Stimulated activated CD4-positive, alpha-beta T cell treated with anti-CD3 and anti-CD28 coated beads, Interleukin-4, amount 100 ng/mL, for 4 hours (primary cell): ENCODE measurements around the gene NOSIP.
A peak's percentile ranks its signal among the peaks of the same experiment; 100 is the strongest.

Experiments used
- DNase-seq, 2 experiments: peaks; one replicate each; pipeline ENCODE4 v3.0.0-alpha.2; 2020

NOSIP gene

DNA sequence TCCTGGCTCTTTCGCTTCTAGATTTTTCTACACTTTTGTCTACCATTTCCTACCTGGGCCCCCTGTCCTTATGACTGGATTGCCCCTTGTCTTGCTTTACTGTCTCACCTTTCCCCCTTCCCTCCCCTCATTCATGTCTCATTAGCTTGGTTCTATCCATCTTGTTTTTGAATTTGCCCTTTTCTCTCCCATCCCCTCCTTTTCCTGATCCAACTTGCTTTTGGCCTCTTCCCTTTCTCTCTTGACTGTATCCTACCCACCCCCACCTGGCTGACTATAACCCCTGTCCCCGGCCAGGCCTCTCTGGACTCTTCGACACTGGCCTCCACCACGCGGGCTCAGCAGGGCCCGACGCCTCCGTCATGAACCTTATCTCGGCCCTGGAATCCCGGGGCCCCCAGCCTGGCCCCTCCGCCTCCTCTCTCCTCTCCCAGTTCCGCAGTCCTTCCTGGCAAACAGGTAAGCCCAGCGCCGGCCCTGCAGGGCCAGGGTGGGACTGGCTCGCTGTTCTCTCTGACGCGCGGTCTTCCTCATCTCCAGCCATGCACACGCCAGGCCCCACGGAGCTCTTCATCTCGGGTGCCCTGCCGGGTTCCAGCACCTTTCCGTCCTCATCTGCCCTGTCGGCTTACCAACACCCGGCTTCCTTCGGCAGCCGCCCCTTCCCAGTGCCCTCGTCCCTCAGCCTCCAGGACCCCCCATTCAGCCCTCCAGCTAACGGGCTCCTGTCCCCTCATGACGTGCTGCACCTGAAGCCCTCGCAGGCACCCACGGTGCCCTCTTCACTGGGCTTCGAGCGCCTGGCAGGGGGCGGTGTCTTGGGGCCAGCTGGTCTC, 14.0 kb upstream of the NOSIP start:
- no peak for DNase-seq

DNA sequence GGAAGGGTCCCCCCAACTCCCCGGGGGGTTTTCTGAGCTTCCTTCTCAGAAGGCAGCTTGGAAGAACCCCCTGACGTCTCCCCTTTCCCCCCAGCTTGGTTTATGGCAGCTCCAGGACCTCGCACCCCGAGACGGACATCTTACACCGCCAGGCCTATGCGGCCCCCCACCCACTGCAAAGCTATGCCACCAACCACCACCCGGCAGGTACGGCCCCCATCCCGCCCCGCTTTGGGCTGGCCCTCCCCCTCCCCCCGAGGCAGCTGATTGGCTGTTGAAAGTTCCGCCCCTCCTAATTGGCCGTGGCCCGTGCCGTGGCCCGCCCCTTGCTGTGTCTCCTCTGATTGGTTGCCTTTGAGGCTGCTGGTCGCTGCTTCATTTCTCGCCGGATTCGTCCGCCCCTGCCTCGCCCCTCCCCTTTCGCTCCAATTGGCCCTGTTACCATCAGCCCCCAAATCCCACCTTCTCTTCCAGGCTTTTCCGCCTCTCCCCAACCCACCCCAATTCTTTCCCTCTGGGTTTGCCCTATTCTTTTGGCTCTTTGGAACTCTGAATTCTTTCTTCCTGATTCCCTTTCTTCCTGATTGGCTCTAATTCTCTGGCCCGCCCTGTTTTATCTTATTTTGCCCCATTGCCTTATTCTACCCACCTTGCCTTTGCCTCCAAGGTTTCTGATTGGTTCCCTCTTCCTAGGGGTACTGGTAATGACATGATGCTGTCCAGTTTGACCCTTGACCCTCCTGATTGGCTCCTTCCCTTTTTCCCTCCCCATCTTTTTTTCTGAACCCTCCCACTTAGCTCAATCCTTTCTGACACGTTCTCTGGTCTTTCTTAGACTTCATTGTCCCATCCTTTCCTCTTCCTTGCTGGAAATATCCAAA, 13.1 kb upstream of the NOSIP start:
- peak; percentile 92 for DNase-seq

DNA sequence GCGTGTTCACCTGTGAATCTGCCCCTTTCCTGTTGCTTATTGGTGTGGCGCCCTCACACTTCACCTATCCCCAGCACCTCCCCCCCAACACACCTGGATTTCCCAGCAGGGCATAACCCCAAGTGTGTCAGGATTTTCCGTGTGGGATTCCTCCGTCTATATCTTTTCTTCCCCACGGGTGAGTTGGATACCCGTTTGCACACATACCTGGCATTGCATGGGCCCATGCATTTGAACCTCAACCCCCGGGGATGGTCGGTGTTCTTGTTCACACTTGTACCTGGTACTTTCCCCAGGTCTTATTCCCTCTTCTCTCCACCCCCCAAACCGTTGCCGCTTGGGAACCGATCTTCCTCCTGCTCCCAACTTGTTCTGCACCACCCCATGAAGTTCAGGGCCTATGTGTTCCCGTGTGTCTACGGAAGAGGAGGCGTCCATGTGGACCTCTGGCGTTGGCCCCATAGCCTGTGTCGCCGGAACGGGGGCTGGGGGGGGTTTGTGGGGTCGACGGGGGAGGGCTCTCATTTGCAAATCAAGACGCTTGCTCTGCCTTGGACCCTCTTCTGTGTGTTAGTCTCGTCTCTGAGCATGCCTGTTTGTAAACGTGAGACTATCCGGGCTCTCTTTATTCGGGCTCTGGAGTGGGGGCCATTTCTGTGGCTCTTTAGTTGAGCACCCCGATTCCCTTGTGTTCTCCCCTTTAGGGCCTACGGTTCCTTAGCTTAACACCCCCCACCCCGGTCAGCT, 12.3 kb upstream of the NOSIP start:
- no peak for DNase-seq

- DNase-seq, result peak; percentile 30 to 40
These were observed 11.6 kb upstream of the NOSIP start for GRCh38 chr19:49591731-49592485.

- DNase-seq, result peak; percentile 70 to 75
These were observed 10.8 kb upstream of the NOSIP start, which contains the start of gene PRR12 for GRCh38 chr19:49590971-49591730. Gene PRR12 (plus strand): TSS chr19:49591182. CDS start chr19:49591655, 473 bp downstream.

DNA sequence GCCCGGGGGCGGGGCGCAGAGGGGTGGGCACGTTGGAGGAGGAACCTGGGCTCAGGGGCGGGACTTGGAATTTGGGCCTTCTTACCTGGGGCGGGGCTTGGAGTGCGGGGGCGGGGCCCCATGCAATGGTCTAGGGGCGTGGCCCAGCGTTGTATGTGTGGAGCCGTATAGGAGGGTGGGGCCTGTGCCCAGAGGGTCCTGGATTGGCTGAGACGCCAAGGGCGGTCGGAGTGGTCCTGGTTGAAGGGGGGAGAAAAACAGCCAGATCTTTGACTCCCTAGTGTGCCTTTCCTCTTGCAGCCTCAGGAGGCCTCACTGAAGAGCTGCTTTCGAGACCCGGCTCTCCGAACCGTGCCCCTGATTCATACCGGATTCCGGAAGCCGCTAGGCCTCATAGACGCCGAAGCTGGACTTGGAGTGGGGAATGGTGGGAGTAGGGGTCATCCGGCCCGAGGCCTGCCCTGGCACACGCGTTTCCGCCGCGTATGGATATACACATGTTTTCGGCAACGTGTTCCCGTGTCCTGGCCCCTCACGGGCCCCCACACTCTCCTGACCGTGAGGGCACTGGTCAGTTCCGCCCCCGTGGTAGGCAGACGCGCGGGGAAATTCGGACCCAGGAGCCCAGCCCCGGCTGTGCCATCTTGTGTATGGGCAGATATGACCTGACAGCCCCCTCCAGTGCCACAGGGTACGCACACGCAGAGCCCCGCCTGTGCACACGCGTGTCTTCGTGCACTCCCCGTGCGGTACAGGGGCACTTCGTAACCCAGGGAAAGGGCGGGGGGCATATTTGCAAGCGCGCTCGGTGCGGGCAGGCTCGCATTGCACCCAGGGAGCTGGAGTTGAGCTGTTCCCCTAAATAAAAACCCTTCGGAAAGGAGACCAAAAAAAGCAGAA, 10.0 kb upstream of the NOSIP start:
- DNase-seq, result peak; percentile 88 to 91

GRCh38 chr19:49589502-49589905, 9.1 kb upstream of the NOSIP start:
- no peak for DNase-seq

DNA sequence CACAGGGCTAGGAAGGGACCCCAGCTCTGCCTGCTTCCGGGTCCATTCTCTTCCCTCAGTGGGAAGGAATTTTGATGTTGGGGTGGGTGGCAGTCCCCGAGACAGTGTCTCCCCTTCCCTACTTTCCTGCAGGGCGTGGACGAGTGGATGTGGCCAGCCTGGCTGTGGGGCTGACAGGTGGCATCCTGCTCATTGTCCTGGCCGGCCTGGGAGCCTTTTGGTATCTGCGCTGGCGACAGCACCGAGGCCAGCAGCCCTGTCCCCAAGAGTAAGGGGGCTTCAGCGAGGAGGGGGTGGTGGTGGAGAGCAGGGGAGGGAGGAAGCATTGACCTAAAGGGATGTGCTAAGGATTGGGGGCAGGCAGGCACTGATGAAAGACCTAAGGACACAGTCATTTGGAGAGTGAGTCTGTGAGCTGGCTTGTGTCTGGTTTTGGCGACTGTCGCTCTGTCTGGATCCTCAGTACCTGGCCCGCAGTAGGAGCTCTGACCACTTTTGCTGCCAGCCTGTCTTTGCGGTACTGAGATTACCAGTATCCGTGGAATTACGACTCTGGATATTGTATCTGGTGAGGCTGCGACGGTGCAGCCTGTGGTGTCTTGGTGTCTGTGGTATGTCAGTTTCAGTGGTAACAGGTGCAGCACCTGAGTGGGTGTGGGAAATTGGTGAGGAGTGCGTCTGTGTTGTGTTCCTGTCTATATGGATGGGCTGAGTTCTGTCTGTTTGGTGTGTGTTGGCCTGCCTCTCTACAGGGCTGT, 8.2 kb upstream of the NOSIP start:
- peak in 1 of 2 experiments; percentile 44 for DNase-seq

GRCh38 chr19:49587227-49587626, 6.9 kb upstream of the NOSIP start:
- DNase-seq, result no peak

- DNase-seq, result no peak
These were observed 4.7 kb upstream of the NOSIP start for GRCh38 chr19:49585023-49585422.

DNA sequence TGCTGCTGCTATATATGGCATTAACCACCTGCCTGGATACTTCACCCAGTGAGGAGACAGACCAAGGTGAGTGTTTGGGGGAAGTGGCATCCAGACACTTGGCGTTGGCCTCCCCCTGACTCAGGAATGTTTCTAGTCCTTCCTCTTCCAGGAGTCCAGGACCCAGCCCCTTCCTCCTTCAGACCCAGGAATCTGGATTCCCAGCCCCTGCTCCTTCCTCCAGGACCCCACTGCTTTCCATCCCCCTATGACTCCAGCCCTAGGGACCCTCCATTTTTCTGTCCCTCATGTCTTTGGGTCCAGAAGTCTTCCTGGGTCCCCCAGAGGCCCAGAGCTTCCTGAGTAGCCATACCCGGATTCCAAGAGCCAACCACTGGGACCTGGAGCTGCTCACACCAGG, 2.9 kb upstream of the NOSIP start:
- no peak for DNase-seq

DNA sequence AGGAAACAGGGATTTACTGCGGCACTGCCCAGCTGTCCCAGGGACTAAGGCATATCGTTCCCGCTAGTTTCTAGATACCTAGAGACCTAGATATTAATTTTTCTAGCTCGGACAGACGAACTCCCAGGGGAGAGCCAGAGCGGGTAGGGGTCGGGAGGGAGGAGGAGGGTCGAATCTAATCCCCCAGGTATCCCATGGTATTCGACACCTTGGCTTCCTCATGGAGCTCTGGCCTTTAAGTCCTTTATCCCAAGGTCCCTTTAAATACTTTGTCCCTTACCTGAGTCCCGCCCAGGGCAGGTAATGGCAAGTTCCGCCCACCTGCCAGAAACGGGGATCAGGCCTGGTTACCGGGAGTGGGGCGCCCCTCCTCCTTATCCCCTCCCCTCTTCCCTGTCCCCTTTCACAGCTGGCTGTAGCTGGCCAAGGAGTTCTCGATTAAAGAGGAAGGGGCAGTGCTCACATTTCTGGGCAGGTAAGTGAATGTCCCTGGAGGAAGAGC, 702 bp upstream of the NOSIP start, which contains the start of gene PRRG2:
Gene PRRG2, plus strand, starts transcription at position 310 of the 502 bp plus-strand sequence. CDS start 1,904 bp downstream, outside the sequence.
- DNase-seq, result no peak

DNA sequence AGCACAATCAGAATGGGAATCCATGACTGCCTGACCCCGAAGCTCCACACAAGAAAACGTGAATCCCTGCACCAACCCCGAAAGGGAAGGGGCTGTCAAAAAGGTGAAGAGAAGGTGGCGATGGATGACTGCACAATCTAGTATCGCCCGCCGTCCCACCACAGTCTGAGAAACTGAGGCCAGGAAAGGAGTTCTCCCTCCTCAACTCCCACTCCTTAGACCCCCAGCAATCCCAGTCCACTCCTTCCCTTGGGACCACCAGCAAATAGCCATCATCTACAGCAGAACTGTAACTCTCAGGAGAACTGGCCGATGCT, 451 bp downstream of the NOSIP start:
- no peak for DNase-seq

DNA sequence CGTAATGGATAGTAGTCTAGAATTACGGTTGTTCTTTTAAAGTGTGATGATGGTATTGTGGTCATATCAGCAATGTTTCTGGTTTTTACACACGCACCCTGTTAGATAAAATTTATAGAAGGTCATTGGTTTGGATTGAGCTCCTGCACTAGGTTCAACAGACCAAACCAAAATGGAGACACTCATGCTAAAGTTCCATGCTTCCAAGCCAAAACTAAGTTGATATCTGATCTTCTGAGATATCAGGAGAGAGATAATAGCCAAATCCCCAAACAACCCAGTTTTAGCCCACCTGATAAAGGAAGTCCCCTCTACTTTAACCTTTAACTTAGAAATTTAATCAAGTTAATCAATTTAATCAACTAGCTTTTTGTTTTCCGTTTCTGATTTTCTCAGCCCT, 1.2 kb downstream of the NOSIP start:
- DNase-seq, result no peak

GRCh38 chr19:49574206-49574755, 6.1 kb downstream of the NOSIP start:
- no peak for DNase-seq

DNA sequence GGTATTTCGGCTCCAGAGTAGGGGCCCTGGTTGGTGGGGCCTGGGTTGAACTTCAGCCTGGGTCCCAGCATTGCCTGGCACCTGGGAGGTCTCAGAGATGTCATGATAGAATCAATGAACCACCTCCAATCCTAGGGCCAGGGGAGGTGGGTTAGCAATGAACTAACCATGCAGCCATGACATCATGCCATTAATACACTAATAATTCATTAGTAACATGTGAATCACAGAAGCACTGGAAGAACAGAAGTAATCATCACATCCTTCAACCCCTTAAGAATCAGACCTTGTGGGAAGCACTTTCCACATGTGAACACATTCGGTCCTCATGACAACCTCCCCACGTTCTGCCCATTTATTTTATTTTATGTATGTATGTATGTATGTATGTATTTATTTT, 6.9 kb downstream of the NOSIP start:
- no peak for DNase-seq

GRCh38 chr19:49573009-49573408, 7.3 kb downstream of the NOSIP start:
- no peak for DNase-seq

GRCh38 chr19:49570997-49571676, 9.2 kb downstream of the NOSIP start:
- peak in 1 of 2 experiments; percentile 40 for DNase-seq
